GM19397 (cell line): ENCODE measurements around the gene FAM120A.

Experiments
- ATAC-seq: cut with Tn5 transposase; IDR thresholded peaks from one replicate; pipeline ENCODE4 v1.9.1; 2021; ENCODE audit warnings: mild to moderate bottlenecking, moderate library complexity; ENCODE audit not compliant: unreplicated experiment

Gene FAM120A

DNA sequence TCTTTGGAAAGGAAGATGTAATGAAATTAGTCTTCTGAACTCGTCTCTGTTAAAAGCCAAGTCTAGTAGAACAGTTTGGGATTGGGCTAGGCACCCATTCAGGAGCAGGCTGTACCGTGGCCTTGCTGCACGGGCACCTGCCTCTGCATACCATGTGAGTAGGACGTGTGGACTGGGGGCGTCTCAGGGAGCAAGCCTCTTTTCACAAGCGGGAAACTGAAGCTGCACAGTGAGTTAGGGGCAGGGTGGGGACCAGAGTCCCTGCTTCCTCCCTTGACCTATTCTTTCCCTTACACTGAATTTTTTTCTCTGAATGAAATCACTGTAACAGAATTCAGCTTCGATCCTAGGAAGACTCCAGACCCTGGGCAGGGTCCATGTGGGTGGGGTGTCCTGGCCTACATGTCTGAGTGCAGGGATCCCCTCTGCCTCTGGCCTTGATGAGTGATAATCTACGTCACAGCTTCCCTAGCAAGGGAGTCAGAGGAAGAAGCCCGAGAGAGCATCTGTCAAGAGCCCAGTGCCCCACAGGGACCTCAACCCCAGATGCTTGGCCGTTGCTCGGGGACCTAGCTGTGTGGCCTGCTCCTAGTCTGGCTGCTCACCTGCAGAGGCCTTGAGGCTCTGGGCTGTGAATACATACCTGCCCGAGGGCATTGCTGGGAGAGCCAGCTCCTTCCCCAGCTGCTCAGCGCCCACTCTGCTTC is 140.0 kb downstream of the FAM120A start:
- no peak for ATAC-seq

DNA sequence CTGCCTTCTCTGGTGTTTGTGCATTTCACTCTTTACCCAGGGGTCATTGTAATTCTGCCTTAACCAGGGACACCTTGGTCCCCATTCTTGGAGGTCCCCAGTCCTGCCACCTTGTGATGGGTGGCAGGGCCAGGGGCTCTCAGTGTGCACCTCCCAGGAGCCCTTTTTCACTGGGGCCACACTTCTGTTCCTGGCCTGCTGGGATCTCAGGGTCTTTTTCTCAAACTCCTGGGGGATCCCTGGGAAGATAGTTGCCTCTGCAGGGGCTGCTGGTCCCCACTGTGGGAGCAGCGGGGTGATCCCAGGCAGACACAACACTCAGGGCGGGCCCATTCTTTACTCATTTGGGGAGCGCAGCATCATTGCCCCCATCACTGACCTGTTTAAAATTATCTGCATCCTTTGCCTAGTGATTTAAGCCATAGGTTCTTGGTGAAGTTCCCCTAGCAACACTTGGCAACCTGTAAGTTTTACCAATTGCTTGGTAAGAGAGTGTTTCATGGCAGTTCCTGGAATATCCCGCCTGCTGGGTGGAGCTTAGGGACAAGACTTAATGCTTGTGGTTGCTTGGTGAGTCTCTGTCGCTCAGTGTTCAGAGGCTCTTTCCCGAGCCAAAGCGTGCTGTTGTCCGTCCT is 140.6 kb downstream of the FAM120A start:
- ATAC-seq, result no peak

GRCh38 chr9:93592643-93593021 is 141.1 kb downstream of the FAM120A start:
- no peak for ATAC-seq

DNA sequence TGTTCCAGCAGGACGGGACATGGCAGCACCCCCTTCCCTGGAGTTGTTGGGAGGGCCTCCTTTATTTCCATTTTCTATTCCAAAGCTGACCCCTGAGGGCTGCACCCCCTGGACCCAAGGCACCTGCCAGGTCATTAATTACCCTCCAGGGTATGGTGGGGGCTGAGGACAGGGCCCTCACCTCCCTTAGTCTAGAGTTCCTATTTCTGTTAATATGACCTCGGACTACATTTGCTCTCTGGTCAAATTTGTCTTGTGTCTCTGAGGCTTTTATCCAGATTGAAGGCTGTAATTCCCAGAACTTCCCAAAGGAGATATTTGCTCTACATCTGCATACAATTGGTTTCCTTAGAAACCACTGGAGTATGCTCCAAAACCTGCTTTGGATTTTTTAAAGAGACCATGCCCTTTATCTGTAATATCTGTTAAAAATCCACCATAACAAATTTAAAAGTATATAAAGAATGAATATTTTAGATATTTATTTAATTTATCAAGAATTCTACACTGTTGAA is 141.7 kb downstream of the FAM120A start:
- no peak for ATAC-seq

DNA sequence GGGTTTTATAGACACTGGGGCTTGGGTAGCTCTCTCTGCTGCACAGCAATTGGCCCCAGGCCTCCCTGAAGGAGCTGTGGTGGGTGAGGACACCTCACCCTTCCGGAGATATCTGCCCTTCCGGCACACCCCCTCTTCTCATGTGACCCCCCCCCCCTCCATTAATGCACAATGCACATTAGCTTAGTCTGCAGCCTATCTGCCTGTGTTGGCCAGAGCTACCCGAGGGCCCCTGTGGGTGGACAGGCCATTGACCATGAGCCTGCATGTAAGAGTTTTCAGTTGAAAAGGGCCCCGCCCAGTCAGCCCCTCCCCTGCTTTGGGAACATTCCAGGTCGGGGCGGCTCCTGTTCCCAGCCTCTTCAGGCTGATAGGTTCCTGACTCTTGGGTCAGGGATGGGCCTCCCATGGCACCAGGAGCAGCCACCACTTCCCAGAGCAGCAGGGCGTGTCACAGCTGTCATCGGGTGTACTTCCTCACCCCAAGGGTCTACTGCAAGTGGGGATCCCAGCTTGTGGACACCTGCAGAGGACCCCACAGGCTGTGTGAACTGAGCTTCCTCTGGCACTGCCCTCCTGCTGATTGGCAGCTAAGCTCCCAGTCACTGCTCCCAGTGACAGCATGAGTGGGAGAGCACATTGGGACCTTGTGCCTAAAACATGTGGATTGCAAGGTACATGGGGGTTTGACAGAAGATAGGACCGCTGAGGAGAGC is 142.7 kb downstream of the FAM120A start:
- no peak for ATAC-seq

GRCh38 chr9:93595461-93595860 is 144.0 kb downstream of the FAM120A start:
- no peak for ATAC-seq

DNA sequence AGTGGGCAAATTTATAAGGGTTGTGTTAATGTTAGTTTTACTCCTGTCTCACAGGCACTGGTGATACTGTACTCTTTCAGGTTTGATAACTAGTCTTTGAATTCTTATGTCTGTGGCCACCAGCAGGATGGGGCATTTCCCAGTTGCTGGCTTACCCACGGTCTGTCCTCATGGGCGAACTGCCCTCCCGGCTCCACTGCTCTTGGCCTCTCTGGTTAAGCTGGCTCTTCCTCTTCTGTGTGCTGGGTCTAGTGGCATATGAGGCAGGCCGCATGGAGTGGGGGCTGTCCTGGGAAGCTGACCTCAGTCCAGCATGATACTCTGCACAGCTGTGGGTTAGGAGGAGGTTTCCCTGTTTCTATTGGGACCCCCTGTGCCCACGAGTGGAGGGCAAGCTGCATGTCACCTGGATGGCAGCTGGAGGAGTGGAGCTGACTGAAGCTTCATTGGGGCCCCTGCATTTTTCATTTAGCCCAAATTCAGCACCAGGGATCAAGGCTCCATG is 144.4 kb downstream of the FAM120A start:
- no peak for ATAC-seq

DNA sequence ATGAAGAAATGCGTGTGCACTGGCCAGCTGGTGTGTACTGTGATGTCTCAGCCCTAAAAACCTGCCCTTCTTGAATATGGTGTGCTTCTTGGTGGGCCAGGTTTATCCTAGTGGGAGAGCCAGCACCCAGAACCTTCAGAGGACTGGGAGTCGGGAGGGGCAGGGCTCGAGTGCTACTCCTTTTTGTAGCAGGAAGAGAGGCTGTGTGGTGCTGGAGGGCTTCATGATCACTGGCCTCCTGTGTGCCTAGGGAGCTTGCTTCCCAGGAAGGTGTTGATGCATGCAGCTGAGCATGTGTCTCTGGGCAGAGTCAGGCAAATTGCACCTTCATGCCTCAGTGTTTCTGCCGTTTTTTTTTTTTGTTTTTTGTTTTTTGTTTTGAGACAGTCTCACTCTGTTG is 144.9 kb downstream of the FAM120A start:
- ATAC-seq, result no peak

- ATAC-seq, result no peak
These were observed 145.7 kb downstream of the FAM120A start for GRCh38 chr9:93597142-93597706.

- no peak for ATAC-seq
These were observed 146.6 kb downstream of the FAM120A start for GRCh38 chr9:93597871-93598646.

- ATAC-seq, result no peak
These were observed 147.3 kb downstream of the FAM120A start for GRCh38 chr9:93598647-93599241.

DNA sequence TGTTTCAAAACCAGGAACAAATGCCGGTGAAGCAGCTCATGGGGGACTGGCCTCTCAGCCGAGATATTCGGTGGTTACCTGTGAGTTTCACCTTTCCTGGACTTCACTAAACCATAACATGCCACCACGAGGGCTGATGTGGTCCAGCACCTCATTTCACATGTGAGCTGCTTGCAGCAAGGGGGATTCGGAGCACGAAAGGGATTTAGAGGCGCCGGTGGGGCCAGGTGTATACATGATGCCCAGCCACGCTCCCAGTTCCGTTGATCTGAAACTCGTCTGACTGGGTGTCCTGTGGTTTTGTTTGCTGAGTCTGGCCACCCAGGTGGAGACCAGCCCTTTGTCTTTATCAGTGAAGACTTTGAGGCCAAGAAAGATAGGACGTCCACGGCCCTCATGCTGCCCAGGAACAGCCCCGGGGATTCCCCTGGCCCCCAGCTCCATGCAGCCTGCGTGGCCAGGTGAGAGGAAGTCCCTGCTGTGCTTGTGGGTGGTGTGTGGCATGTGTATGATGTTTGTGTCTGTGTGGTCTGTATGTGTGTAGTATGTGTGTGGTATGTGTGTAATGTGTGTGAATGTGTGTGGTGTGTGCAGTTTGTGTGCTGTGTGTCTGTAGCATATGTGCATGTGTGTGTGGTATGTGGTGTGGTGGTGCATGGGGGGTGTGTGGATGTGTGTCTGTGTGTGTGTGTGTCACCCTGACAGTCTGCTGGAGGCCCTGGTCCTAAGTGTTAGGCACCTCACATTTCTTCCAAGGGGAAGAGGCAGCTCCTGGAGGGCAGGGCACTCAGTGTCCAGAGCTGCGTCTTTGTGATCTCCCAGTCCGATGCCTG is 148.3 kb downstream of the FAM120A start:
- no peak for ATAC-seq

DNA sequence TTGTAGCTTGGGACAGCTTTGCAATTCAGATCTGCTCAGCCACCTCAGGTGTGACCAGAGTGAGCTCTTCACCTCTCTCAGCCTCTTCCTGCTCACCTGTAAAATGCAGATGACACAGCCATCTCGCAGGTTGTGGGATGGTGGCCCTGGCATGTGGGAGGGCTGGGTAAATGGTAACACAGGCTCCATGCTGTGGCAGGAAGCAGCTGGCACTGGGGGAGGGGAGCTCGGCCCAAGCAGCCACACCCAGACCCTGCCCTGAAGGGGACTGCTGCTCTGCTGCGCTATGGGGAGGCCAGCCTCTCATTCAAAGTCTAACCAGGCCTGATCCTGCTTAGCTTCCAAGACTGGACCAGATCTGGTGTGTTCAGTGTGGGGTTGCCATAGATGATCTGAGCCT is 149.0 kb downstream of the FAM120A start:
- ATAC-seq, result no peak

DNA sequence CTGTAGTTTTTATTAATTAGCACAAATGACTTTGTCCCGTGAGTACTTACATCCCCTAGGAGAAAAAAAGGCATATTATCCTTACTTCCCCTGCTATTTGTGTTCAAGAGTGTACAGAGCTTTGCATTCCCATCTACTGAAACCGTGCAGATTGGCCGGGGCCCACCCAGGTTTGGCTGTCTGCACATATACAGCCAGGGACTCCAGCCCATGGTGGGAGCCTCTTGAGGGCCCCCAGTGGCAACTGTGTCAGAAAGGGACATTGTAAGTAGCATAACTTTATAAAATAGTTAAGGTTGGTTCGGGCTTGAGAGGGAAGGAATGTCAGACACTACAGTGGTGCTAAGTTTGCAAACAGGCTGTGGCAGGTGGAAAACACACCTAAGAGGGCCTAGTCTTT is 149.6 kb downstream of the FAM120A start:
- ATAC-seq, result no peak

DNA sequence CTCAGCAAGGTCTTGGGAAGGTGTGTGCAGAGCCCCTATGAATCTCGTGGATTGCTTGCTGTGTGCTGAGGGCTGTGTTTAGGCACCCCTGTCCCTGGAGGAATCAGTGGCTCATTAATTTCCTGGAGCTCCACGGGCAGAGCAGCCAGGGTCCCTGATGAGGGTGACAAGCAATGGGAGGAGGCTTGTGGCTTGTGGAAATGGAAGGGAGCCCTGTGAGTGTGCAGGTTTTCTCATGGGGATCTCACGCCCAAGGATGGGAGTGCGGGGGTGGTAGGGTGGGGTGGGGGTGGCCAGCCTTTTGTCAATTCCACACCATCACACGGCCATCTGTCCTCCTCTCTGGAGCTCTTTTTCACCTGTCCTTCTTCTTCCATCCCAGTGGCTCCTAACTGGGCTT is 150.2 kb downstream of the FAM120A start:
- no peak for ATAC-seq

GRCh38 chr9:93603011-93603410 is 151.5 kb downstream of the FAM120A start:
- ATAC-seq, result no peak

GRCh38 chr9:93603906-93604326 is 152.4 kb downstream of the FAM120A start:
- ATAC-seq, result no peak

DNA sequence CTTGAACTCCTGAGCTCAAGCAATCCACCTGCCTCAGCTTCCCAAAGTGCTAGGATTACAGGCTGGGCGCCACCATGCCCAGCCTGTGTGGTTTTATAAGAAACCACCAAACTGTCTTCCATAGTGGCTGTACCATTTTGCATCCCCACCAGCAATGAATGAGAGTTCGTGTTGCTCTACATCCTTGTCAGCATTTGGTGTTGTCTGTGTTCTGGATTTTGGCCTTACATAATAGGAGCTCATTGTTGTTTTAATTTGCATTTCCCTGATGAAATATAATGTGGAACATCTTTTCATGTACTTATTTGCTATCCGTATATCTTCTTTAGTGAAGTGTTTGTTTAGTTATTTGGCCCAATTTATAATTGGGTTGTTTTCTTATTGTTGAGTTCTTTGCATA is 154.7 kb downstream of the FAM120A start:
- ATAC-seq, result no peak

DNA sequence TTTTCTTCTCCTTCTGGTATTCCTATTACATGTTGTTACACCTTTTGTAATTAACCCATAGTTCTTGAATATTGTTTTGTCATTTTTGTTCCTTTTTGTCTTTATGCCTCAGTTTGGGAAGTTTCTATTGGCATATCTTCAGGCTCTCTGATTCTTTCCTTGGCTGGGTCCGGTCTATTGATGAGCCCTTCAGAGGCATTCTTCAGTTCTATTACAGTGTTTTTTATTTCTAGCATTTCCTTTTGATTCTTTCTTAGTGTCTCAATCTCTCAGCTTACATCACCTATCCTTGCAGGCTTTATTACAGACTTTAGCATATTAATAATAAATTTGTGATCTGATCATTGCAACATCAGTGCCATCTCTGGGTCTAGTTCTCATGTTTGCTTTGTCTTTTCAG is 158.7 kb downstream of the FAM120A start:
- no peak for ATAC-seq
